SH-SY5Y (cell line): ENCODE data around the gene SLC31A1.

Experiments used
- GATA2 ChIP-seq: IDR thresholded peaks from 2 replicates; pipeline ENCODE4 v1.6.1; 2011; ENCODE audit warnings: mild to moderate bottlenecking, low read depth, low read length
- GATA3 ChIP-seq: IDR thresholded peaks from 2 replicates; pipeline ENCODE4 v1.6.1; 2011; ENCODE audit warnings: low read depth, mild to moderate bottlenecking, low read length, moderate library complexity

GRCh38 chr9:113238202-113238858, 17.0 kb downstream of the SLC31A1 start:
- TF ChIP-seq GATA2: no peak
- TF ChIP-seq GATA3: no peak
